GM21447 (cell line): Measurements from ENCODE around the gene FAM89A.

Experiments used
- ATAC-seq: cut with Tn5 transposase; IDR thresholded peaks from one replicate; pipeline ENCODE4 v1.9.1; 2021; ENCODE audit not compliant: unreplicated experiment

The FAM89A gene

GRCh38 chr1:231040019-231040799 is at the start of gene FAM89A:
Gene FAM89A (minus strand): TSS chr1:231040254. CDS start chr1:231040211, 43 bp downstream.
- peak; percentile 61 for ATAC-seq

GRCh38 chr1:231084353-231084752 is 44.3 kb upstream of the FAM89A start:
- ATAC-seq = no peak

GRCh38 chr1:231079163-231079562 is 39.1 kb upstream of the FAM89A start:
- ATAC-seq = no peak

- ATAC-seq = no peak
Observed at GRCh38 chr1:231078250-231078649, 38.2 kb upstream of the FAM89A start.

- ATAC-seq = no peak
Observed at GRCh38 chr1:231076802-231077201, 36.7 kb upstream of the FAM89A start.

- ATAC-seq = no peak
Observed at GRCh38 chr1:231075497-231075896, 35.4 kb upstream of the FAM89A start.

GRCh38 chr1:231075020-231075419 is 35.0 kb upstream of the FAM89A start:
- no peak for ATAC-seq

- ATAC-seq = no peak
Observed at GRCh38 chr1:231074046-231074445, 34.0 kb upstream of the FAM89A start.

GRCh38 chr1:231073331-231073730 is 33.3 kb upstream of the FAM89A start:
- ATAC-seq = no peak

- no peak for ATAC-seq
Observed at GRCh38 chr1:231072502-231073094, 32.5 kb upstream of the FAM89A start.

- no peak for ATAC-seq
Observed at GRCh38 chr1:231072041-231072440, 32.0 kb upstream of the FAM89A start.

GRCh38 chr1:231070758-231071444 is 30.8 kb upstream of the FAM89A start:
- no peak for ATAC-seq

GRCh38 chr1:231069333-231069732 is 29.3 kb upstream of the FAM89A start:
- no peak for ATAC-seq

GRCh38 chr1:231068762-231069161 is 28.7 kb upstream of the FAM89A start:
- no peak for ATAC-seq

GRCh38 chr1:231065510-231066241 is 25.6 kb upstream of the FAM89A start:
- no peak for ATAC-seq

- ATAC-seq = no peak
Observed at GRCh38 chr1:231064418-231064817, 24.4 kb upstream of the FAM89A start.

- ATAC-seq = no peak
Observed at GRCh38 chr1:231063331-231063730, 23.3 kb upstream of the FAM89A start.

GRCh38 chr1:231062500-231063270 is 22.6 kb upstream of the FAM89A start:
- no peak for ATAC-seq

GRCh38 chr1:231059566-231060193 is 19.6 kb upstream of the FAM89A start:
- no peak for ATAC-seq
